Coronary artery (tissue), 2 donors: ENCODE data around the gene IL1A.

Experiments
- DNase-seq: peaks from one replicate; pipeline ENCODE4 v3.0.0-alpha.2; 2017; ENCODE audit warnings: low spot score
- H3K27ac ChIP-seq, 2 donors: fragments of 200-600 bp; sonication (generic); one replicate each; pipeline ENCODE4 v1.5.1; 2016 to 2019
- H3K4me3 ChIP-seq: fragments of 200-600 bp; sonication (generic); 2 replicates; pipeline ENCODE4 v1.5.1; 2016; ENCODE audit warnings: mild to moderate bottlenecking, moderate library complexity
- CTCF ChIP-seq: fragments of 200-600 bp; sonication (generic); IDR thresholded peaks from one replicate; pipeline ENCODE4 v1.5.1; 2019; ENCODE audit warnings: antibody characterized with exemption

IL1A gene

GRCh38 chr2:112791693-112792230 lies 7.5 kb upstream of the IL1A start:
- no peak for TF ChIP-seq CTCF
- H3K4me3 ChIP-seq, result no peak overlapping the region
- H3K27ac ChIP-seq, result no peak overlapping the region
- no peak for DNase-seq

GRCh38 chr2:112791019-112791418 lies 6.7 kb upstream of the IL1A start:
- no peak for DNase-seq
- Histone ChIP-seq H3K27ac (no peak overlapping the region), H3K4me3 (no peak overlapping the region)
- no peak for TF ChIP-seq CTCF

- H3K4me3 ChIP-seq, result no peak overlapping the region
- no peak for DNase-seq
- no peak for TF ChIP-seq CTCF
- H3K27ac ChIP-seq, result no peak overlapping the region
Measured at GRCh38 chr2:112790305-112790704, 6.0 kb upstream of the IL1A start.

- H3K27ac ChIP-seq, result no peak overlapping the region
- DNase-seq, result no peak
- no peak overlapping the region for H3K4me3 ChIP-seq
- no peak for TF ChIP-seq CTCF
Measured at GRCh38 chr2:112789186-112789585, 4.9 kb upstream of the IL1A start.

GRCh38 chr2:112788653-112789052 lies 4.4 kb upstream of the IL1A start:
- no peak overlapping the region for H3K27ac ChIP-seq
- TF ChIP-seq CTCF, result no peak
- no peak overlapping the region for H3K4me3 ChIP-seq
- no peak for DNase-seq

- Histone ChIP-seq H3K27ac (no peak overlapping the region), H3K4me3 (no peak overlapping the region)
- no peak for TF ChIP-seq CTCF
- no peak for DNase-seq
Measured at GRCh38 chr2:112787729-112788393, 3.6 kb upstream of the IL1A start.

- Histone ChIP-seq H3K27ac (no peak overlapping the region), H3K4me3 (no peak overlapping the region)
- no peak for DNase-seq
- TF ChIP-seq CTCF, result no peak
Measured at GRCh38 chr2:112787294-112787693, 3.0 kb upstream of the IL1A start.
